ENCODE measurements around the gene CLIP2. TPM values are rescaled to one million over a fixed set of nuclear protein-coding genes. Genes with fewer than 3 reads are reported as not detected.
"Not testable (repeated sequence)": the region's sequence is repeated elsewhere in the genome, so short reads cannot be mapped to it uniquely, and the experiment has no call there.

CLIP2 gene
- total RNA-seq, 1 donor: 31.9 TPM

DNA sequence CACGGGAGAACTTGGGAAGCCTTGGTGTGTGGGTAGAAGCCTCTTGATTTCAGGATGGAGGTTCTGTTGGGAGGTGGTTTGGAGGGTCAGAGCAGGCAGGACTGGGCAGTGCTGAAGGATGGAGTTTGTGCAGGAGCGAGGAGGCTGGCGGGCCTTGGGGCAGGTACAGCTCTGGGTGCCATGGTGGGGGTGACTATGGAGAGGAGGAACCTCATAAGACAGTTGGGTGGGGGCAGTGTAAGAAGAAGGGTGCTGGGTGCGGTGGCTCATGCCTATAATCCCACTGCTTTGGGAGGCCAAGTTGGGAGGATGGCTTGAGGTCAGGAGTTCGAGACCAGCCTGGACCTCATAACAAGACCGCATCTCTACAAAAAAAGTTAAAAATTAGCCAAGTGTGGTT is 109.8 kb downstream of the CLIP2 start:
- TF ChIP-seq, protein P1, sequence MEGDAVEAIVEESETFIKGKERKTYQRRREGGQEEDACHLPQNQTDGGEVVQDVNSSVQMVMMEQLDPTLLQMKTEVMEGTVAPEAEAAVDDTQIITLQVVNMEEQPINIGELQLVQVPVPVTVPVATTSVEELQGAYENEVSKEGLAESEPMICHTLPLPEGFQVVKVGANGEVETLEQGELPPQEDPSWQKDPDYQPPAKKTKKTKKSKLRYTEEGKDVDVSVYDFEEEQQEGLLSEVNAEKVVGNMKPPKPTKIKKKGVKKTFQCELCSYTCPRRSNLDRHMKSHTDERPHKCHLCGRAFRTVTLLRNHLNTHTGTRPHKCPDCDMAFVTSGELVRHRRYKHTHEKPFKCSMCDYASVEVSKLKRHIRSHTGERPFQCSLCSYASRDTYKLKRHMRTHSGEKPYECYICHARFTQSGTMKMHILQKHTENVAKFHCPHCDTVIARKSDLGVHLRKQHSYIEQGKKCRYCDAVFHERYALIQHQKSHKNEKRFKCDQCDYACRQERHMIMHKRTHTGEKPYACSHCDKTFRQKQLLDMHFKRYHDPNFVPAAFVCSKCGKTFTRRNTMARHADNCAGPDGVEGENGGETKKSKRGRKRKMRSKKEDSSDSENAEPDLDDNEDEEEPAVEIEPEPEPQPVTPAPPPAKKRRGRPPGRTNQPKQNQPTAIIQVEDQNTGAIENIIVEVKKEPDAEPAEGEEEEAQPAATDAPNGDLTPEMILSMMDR (IDR thresholded peaks at IDR 0.05; ENCODE audit: insufficient read depth, low read length): no peak
- no peak for DNase-seq (ENCODE audit: low read depth)
- H3K4me3 ChIP-seq (ENCODE audit: low read depth, low read length): no peak overlapping the region

DNA sequence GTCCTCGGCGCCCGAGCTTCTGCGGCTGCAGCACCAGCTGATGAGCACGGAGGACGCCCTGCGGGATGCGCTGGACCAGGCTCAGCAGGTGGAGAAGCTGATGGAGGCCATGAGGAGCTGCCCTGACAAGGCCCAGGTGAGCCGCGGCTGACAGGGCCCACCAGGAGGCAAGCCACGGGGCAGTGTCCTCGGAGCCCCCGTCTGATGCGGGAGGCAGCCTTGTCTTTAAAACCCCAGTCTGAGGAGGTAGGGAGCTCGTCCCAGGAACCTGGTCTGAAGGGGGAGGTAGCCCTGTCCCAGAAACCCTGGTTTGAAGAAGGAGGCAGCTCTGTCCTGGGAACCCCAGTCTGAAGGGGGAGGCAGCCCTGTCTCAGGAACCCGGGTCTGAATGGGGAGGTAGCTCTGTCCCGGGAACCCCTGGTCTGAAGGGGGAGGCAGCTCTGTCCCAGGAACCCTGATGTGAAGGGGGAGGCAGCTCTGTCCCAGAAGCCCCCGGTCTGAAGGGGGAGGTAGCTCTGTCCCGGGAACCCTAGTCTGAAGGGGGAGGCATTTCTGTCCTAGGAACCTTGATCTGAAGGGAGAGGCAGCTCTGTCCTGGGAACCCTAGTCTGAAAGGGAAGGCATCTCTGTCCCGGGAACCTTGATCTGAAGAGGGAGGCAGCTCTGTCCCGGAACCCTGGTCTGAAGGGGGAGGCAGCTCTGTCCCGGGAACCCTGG is 111.4 kb downstream of the CLIP2 start:
- no peak overlapping the region for H3K4me3 ChIP-seq (ENCODE audit: low read depth, low read length)
- DNase-seq (ENCODE audit: low read depth): no peak
- TF ChIP-seq, protein P1 (IDR thresholded peaks at IDR 0.05; ENCODE audit: insufficient read depth, low read length): no peak

DNA sequence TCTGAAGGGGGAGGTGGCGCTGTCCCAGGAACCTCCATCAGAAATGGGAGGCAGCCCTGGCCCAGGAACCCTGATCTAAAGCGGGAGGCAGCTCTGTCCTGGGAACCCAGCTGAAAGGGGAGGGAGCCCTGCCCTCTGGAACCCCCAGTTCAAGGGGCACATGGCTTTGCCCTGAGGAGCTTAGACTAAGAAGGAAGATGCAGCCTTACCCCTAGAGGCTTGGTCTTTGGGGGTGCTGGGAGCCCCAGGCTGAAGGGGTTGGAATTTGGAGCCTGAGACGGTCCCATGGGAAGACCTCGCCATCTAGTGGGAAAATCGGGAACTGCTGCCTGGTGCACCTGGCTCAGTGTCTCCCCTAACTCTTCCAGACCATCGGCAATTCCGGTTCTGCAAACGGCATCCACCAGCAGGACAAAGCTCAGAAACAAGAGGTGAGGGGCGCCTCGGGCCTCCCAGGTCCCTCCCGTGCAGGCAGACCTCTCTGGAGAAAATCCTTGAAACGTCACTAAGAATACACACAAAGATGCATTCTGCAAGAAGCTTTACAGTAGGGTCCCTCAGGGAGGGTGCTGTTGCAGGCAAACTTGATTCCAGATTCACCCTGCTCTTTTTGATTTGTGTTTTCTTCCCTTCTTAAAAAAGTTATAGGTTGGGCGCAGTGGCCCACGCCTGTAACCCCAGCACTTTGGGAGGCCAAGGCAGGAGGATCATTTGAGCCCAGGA is 112.1 kb downstream of the CLIP2 start:
- H3K4me3 ChIP-seq (ENCODE audit: low read depth, low read length): no peak overlapping the region
- TF ChIP-seq, protein P1 (IDR thresholded peaks at IDR 0.05; ENCODE audit: insufficient read depth, low read length): peak; percentile 99
- DNase-seq (ENCODE audit: low read depth): peak; percentile 62

DNA sequence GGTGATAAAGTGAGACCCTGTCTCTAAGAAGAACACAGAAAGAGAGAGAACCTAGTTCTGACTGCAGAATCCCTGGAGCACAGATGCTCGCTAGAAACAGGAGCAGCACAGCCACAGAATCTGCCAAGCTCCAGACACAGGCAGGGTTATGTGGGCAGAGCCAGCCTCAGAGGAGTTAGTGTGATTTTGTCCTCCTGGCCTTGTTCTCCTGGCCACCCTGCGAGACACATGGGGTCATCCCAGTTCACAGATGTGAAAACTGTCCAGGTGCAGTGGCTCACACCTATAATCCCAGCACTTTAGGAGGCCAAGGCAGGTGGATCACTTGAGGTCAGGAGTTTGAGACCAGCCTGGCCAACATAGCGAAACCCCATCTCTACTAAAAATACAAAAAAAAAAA is 113.5 kb downstream of the CLIP2 start:
- not testable (repeated sequence) for H3K4me3 ChIP-seq (ENCODE audit: low read depth, low read length); DNase-seq (ENCODE audit: low read depth)

DNA sequence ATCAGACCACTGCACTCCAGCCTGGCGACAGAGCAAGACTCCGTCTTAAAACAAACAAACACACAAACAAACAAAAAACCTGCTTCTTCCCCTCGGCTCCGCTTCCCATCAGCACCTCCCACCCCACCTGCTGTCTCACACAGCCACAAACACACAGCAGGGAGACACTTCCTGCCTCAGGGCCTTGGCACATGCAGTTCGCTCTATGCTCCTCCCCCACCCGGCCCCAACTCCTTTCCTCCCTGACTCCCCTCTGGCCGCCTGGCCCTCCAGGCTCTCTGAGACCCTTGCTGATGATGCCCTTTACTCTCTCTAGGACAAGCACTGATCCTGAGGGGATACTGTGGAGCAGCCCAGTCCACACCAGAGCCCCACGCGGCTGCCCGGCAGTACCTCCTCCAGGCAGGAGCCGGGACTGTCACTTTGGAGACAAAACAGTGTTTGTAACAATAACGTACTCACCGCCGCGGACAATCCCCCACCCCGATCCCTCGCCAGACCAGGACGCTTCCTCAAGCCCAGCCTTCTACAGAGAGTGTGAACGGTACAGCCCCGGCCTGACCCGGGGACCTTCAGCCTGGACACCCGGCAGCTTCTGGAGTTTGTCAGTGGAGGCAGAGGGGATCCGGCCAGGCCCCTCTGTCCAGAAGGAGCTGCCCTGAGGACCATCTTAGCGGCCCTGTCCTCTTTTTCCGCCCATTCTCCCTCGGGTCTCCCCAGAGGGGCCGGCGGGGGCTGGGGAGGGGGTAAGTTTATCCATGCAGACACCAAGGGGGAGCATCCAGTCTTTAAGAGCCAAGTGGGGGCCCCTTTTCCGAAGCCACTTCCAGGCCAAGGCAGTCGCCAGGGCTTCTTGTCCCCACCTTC is 114.5 kb downstream of the CLIP2 start:
- H3K4me3 ChIP-seq (ENCODE audit: low read depth, low read length): no peak overlapping the region
- TF ChIP-seq, protein P1 (IDR thresholded peaks at IDR 0.05; ENCODE audit: insufficient read depth, low read length): no peak
- no peak for DNase-seq (ENCODE audit: low read depth)

DNA sequence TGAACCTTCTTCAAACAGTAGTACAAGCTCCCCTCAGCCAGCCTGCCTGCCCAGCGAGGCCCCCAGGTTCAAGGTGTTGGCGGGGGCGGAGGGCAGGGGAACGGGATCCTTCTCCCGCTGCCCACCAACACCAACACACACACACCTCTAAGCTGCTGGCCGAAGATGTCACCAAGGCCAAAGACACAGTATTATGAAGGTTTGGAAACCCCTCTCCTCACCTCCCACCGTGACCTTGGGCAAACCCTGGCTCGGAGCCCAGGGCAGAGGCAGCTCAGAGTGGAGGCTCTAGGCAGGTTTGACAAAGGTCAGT is 115.1 kb downstream of the CLIP2 start:
- TF ChIP-seq, protein P1 (IDR thresholded peaks at IDR 0.05; ENCODE audit: insufficient read depth, low read length): no peak
- H3K4me3 ChIP-seq (ENCODE audit: low read depth, low read length): no peak overlapping the region
- DNase-seq (ENCODE audit: low read depth): no peak

DNA sequence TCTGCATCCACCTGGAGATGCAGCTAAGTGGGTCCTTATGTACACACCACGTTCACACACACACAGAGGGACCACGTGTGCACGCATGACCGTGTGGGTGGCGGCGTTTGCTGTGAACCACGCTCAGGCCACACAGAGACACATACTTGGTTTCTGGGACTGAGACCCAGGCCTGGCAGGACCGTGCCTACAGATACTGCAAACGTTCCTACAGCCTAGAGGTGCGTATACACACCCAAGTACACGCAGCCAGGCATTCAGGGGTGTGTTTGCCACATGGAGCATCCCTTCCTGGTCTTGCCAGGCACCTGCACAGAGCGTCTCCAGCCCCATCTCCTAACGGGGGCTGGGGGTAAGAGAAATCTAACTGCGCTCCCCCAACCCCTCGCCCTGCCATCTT is 115.5 kb downstream of the CLIP2 start:
- no peak for DNase-seq (ENCODE audit: low read depth)
- TF ChIP-seq, protein P1 (IDR thresholded peaks at IDR 0.05; ENCODE audit: insufficient read depth, low read length): no peak
- H3K4me3 ChIP-seq (ENCODE audit: low read depth, low read length): no peak overlapping the region

Measured in fibroblast of the aortic adventitia (primary cell).